GM12872 (cell line): Measurements from ENCODE around the gene HDAC4.

Experiments
- CTCF ChIP-seq: IDR thresholded peaks from 3 replicates; pipeline ENCODE4 v1.5.1; 2011; ENCODE audit warnings: low read depth, mild to moderate bottlenecking, low read length, moderate library complexity; ENCODE audit not compliant: insufficient read depth

The HDAC4 gene

GRCh38 chr2:239084007-239084406, 316.8 kb downstream of the HDAC4 start:
- no peak for TF ChIP-seq CTCF

- TF ChIP-seq CTCF, result no peak
These were observed 318.4 kb downstream of the HDAC4 start for GRCh38 chr2:239082425-239082824.

GRCh38 chr2:239081622-239082021, 319.2 kb downstream of the HDAC4 start:
- TF ChIP-seq CTCF, result no peak

- TF ChIP-seq CTCF, result no peak
These were observed 319.8 kb downstream of the HDAC4 start for GRCh38 chr2:239081046-239081445.

GRCh38 chr2:239079671-239080294, 321.0 kb downstream of the HDAC4 start:
- TF ChIP-seq CTCF, result no peak

- TF ChIP-seq CTCF, result no peak
These were observed 322.5 kb downstream of the HDAC4 start for GRCh38 chr2:239078128-239078924.

GRCh38 chr2:239077260-239077659, 323.6 kb downstream of the HDAC4 start:
- TF ChIP-seq CTCF, result no peak
